ENCODE results near the gene SNRNP70.
"Not testable (repeated sequence)": the region's sequence is repeated elsewhere in the genome, so short reads cannot be mapped to it uniquely, and the experiment has no call there.

SNRNP70 gene

DNA sequence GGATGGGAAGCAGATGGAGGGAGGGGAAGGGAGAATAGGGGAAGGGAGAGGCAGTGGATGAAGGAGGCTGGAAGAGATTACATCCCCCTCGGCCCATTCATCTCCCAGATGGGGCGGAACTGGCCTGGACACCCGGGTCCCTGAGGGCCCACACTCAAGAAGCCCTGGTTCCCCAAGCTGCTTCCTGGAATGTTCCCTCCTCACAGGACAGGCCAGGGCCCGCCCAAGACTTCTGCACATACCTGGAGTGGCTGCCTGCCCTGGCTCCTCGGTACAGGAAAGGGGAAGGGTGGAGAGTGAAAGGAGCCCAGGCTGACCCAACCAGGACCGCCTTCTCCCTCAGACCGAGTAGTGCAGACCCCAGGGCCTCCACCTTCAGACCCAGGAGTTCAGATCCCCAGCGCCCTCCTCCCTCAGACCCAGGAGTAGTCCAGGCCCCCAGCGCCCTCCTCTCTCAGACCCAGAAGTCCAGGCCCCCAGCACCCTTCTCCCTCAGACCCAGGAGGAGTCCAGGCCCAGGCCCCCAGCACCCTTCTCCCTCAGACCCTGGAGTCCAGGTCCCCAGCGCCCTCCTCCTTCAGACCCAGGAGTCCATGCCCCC lies 21.1 kb upstream of the SNRNP70 start:
- H3K4me1 ChIP-seq (ENCODE audit: control insufficient read depth, insufficient read depth, low read length, poor library complexity, severe bottlenecking): no peaks in the 10 kb centered on the region
- DNase-seq: no peak
- peaks cover 18% of the 10 kb centered on the region for H3K27me3 ChIP-seq (replicated peaks; ENCODE audit: control insufficient read depth, insufficient read depth, low read length, poor library complexity, severe bottlenecking)
- H3K36me3 ChIP-seq (ENCODE audit: control insufficient read depth, insufficient read depth, low read length): no peaks in the 10 kb centered on the region
- no peak overlapping the region for H3K27ac ChIP-seq (ENCODE audit: insufficient read depth, low read length, poor library complexity, severe bottlenecking)
- H3K4me3 ChIP-seq (ENCODE audit: insufficient read depth, low read depth, low read length, poor library complexity, severe bottlenecking): no peak overlapping the region
- H3K9me3 ChIP-seq (ENCODE audit: control insufficient read depth, low read length): no peaks in the 10 kb centered on the region

DNA sequence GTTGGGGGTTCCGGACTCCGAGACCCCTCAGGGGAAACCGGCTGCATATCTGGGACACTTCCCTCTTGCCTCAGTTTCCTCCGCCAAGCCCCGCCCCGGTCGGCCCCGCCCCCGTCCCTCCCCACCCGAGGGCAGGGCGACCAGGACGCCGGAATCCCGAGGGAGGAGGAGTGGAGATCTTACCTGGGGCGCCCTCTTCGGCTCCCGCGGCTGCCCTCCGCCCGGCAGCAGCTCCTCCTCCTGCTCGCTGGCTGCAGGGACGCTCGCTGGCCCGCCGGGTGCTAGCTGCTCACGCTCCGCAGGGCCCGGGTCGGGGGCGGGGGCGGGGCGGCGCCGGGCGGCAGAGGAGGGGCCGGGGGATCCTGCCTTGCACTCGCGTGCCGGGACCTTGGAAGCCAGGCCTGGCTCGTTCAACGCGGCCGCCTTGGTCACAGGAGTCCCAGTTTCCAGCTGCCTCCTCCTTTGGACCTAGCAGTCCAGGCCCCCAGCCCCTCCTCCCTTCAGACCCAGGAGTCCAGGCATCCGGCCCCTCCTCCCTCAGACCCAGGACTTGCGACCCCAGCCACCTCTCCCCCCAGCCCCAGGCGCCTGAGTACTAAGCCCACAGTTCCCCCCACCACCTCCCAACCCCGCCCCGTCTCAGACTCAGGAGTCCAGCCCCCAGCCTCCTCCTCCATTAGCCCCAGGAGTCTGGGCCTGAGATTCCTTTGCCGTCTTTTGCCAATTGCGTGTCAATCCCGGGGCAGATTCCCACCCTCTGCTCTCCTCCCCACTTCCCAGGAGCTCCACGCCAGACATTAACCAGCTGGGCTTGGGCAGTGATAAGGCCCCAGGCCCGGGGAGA lies 20.3 kb upstream of the SNRNP70 start, which contains the start of gene NTF4:
Gene NTF4 (minus strand): TSS at position 51 of the 844 bp plus-strand sequence. CDS start 2,821 bp downstream, outside the sequence.
- Histone ChIP-seq H3K27me3 (replicated peaks; ENCODE audit: control insufficient read depth, insufficient read depth, low read length, poor library complexity, severe bottlenecking) (peaks cover 18% of the 10 kb centered on the region), H3K4me3 (ENCODE audit: insufficient read depth, low read depth, low read length, poor library complexity, severe bottlenecking) (no peak within 1 kb of the TSS)
- no peak for DNase-seq

DNA sequence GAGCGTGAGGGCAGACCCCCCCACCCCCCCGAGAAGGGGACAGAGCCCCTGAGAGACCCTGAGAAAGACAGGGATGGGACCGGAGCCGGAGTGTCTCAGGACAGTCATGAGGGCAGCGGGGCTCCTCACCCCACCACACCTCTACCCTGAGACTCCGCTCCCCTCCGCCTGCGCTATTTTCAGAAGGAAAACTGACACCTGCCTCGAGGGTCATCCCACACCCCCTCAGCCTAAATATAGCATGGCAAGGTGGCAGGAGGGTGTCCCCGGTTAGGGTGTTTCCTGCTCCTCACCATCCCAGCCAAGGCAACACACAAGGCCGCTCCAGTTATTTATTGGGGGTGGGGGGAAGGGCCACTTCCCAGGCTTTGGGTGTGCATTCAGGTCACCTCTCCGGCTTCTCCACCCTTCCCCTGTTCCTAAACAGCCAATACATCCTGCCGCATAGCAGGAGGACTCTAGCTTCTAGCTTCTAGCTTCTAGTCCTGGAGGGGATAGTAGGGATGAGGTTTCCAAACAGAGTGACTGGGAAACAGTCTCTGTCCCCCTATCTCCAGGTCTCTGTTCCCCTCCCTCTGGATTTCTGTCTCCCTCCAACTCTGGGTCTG lies 19.2 kb upstream of the SNRNP70 start:
- no peak overlapping the region for H3K4me3 ChIP-seq (ENCODE audit: insufficient read depth, low read depth, low read length, poor library complexity, severe bottlenecking)
- H3K27me3 ChIP-seq (replicated peaks; ENCODE audit: control insufficient read depth, insufficient read depth, low read length, poor library complexity, severe bottlenecking): peaks cover 18% of the 10 kb centered on the region
- H3K27ac ChIP-seq (ENCODE audit: insufficient read depth, low read length, poor library complexity, severe bottlenecking): no peak overlapping the region
- H3K36me3 ChIP-seq (ENCODE audit: control insufficient read depth, insufficient read depth, low read length): no peaks in the 10 kb centered on the region
- H3K9me3 ChIP-seq (ENCODE audit: control insufficient read depth, low read length): no peaks in the 10 kb centered on the region
- no peak for DNase-seq
- no peaks in the 10 kb centered on the region for H3K4me1 ChIP-seq (ENCODE audit: control insufficient read depth, insufficient read depth, low read length, poor library complexity, severe bottlenecking)

More for the DNA sequence above, 20.3 kb upstream of the SNRNP70 start, which contains the start of gene NTF4:
- Histone ChIP-seq H3K36me3 (ENCODE audit: control insufficient read depth, insufficient read depth, low read length) (no peaks in the 10 kb centered on the region), H3K9me3 (ENCODE audit: control insufficient read depth, low read length) (no peaks in the 10 kb centered on the region), H3K27ac (ENCODE audit: insufficient read depth, low read length, poor library complexity, severe bottlenecking) (no peak within 1 kb of the TSS), H3K4me1 (ENCODE audit: control insufficient read depth, insufficient read depth, low read length, poor library complexity, severe bottlenecking) (no peaks in the 10 kb centered on the region)

DNA sequence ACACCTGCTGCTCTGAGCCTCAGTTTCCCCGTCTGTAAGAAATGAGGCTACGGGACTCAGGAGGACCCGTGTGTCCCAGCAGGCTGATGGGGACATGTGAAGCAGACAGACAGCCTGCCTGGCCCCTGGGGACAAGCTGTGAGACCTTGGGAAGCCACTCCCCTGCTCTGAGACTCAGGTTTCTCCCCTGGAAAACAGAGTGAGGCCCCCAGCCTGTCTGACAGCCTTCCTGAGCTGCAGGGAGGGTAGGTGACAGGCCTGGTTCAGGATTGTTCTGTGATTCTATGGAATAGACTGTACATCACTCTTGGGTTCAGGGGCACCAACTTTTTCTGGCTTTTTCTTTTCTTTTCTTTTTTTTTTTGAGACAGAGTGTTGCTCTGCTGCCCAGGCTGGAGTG lies 17.7 kb upstream of the SNRNP70 start:
- Histone ChIP-seq H3K4me3 (ENCODE audit: insufficient read depth, low read depth, low read length, poor library complexity, severe bottlenecking) (no peak overlapping the region), H3K4me1 (ENCODE audit: control insufficient read depth, insufficient read depth, low read length, poor library complexity, severe bottlenecking) (no peaks in the 10 kb centered on the region), H3K27ac (ENCODE audit: insufficient read depth, low read length, poor library complexity, severe bottlenecking) (no peak overlapping the region), H3K36me3 (ENCODE audit: control insufficient read depth, insufficient read depth, low read length) (no peaks in the 10 kb centered on the region), H3K9me3 (ENCODE audit: control insufficient read depth, low read length) (no peaks in the 10 kb centered on the region), H3K27me3 (replicated peaks; ENCODE audit: control insufficient read depth, insufficient read depth, low read length, poor library complexity, severe bottlenecking) (peaks cover 22% of the 10 kb centered on the region)
- DNase-seq: no peak

DNA sequence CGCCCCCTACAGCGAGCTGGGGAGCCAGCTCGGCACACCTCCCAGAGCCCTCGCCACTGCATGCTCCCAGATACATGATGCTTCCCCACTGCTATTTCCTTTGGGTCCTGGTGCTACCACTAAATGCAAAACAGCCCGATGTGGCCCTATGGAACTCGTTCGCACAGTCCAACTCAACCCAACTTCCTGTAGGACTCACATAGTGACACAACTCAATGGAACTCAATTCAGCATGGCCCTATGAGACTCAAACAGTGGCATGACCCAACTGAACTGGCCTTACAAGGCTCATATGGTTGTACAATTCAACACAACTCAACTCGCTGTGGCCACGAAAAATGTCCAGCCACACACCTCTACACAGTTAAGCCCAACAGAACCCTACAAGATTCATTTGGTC lies 16.2 kb upstream of the SNRNP70 start:
- Histone ChIP-seq H3K27ac (ENCODE audit: insufficient read depth, low read length, poor library complexity, severe bottlenecking) (no peak overlapping the region), H3K4me1 (ENCODE audit: control insufficient read depth, insufficient read depth, low read length, poor library complexity, severe bottlenecking) (no peaks in the 10 kb centered on the region), H3K4me3 (ENCODE audit: insufficient read depth, low read depth, low read length, poor library complexity, severe bottlenecking) (no peak overlapping the region), H3K9me3 (ENCODE audit: control insufficient read depth, low read length) (no peaks in the 10 kb centered on the region), H3K27me3 (replicated peaks; ENCODE audit: control insufficient read depth, insufficient read depth, low read length, poor library complexity, severe bottlenecking) (peaks cover 30% of the 10 kb centered on the region), H3K36me3 (ENCODE audit: control insufficient read depth, insufficient read depth, low read length) (no peaks in the 10 kb centered on the region)
- DNase-seq: no peak

DNA sequence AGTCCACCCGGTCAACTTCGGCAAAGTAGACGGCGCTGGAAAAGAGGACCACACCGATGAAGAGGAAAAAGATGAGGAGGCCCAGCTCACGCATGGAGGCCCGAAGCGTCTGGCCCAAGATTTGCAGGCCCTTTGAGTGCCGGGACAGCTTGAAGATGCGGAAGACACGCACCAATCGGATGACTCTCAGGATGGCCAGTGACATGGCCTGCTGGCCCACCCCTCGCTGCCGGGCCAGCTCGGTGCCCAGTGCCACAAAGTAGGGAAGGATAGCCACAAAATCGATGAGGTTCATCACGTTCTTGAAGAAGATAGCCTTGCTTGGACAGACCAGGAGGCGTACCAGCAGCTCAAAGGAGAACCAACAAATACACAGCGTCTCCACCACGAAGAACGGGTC lies 14.8 kb upstream of the SNRNP70 start:
- Histone ChIP-seq H3K36me3 (ENCODE audit: control insufficient read depth, insufficient read depth, low read length) (no peaks in the 10 kb centered on the region), H3K4me1 (ENCODE audit: control insufficient read depth, insufficient read depth, low read length, poor library complexity, severe bottlenecking) (no peaks in the 10 kb centered on the region), H3K9me3 (ENCODE audit: control insufficient read depth, low read length) (no peaks in the 10 kb centered on the region), H3K4me3 (ENCODE audit: insufficient read depth, low read depth, low read length, poor library complexity, severe bottlenecking) (no peak overlapping the region), H3K27me3 (replicated peaks; ENCODE audit: control insufficient read depth, insufficient read depth, low read length, poor library complexity, severe bottlenecking) (peaks cover 18% of the 10 kb centered on the region), H3K27ac (ENCODE audit: insufficient read depth, low read length, poor library complexity, severe bottlenecking) (no peak overlapping the region)
- no peak for DNase-seq

DNA sequence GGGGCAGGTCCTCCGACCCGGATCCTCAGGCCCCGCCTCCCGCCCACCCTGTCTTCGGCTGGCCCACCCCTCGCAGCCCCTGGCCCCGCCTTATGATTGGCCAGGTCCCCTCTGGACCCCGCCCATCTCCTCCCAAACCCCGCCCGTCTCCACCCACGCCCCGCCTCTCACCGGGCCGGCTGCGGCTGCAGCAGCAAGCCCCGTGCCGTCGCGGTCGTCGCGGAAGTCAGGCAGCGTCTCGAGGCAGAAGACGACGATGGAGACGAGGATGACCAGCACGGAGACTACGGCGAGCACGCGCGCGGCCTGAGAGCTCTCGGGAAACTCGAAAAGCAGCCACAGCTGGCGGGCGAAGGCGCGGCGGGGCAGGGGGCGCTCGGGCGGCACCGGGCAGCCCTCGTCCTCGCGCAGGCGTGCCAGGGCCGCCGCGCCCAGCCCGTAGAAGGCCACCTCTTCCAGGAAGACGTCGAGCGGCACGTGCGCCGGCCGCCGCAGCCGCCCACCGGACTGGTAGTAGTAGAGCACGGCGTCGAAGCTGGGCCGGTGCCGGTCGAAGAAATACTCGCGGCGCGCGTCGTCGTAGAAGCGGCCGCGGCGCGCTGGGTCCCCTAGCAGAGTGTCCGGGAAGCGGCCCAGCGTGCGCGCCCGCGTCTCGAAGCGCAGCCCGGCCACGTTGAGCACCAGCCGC lies 13.2 kb upstream of the SNRNP70 start:
- H3K4me1 ChIP-seq (ENCODE audit: control insufficient read depth, insufficient read depth, low read length, poor library complexity, severe bottlenecking): no peaks in the 10 kb centered on the region
- no peaks in the 10 kb centered on the region for H3K9me3 ChIP-seq (ENCODE audit: control insufficient read depth, low read length)
- peaks cover 18% of the 10 kb centered on the region for H3K27me3 ChIP-seq (replicated peaks; ENCODE audit: control insufficient read depth, insufficient read depth, low read length, poor library complexity, severe bottlenecking)
- DNase-seq: no peak
- H3K4me3 ChIP-seq (ENCODE audit: insufficient read depth, low read depth, low read length, poor library complexity, severe bottlenecking): no peak overlapping the region
- H3K27ac ChIP-seq (ENCODE audit: insufficient read depth, low read length, poor library complexity, severe bottlenecking): no peak overlapping the region
- H3K36me3 ChIP-seq (ENCODE audit: control insufficient read depth, insufficient read depth, low read length): no peaks in the 10 kb centered on the region

DNA sequence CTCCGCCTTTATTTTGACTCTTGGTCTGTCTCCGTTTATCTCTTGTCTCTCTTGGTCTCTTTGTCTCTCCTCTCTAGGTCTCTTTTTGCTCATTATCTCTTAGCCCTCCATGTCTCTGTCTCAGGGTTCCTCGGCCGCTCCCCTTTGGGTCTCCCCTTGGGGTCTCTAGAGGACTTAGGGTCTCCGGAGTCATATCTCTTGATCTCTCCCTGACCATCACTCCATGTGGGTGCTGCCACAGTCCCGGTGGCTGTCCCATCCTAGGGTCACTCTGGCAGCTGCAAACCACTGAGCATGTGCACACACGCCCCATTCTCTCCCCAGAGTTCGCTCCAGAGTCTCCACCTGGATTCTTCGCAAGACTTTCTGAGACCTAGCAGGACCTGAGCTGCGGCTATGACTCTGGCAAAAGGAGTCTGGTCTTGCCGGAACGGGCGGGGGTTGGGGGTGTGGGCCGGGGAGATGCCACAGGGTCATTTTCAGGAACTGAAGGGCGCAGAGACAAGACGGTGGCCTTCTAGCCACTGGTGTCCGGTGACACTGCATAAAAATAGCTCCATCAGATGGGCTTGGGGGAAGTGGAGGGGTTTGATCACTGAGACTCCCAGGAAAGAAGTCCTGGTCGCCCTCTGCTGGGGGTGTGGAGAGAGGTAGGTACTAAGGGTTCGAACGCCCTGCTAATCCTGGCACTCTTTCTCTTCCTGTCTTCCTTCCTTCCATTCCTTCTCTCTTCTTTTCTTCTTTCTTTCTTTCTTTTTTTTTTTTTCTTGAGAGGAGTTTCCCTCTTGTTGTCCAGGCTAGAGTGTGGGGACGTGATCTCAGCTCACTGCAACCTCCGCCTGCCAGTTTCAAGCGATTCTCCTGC lies 11.5 kb upstream of the SNRNP70 start:
- H3K27me3 ChIP-seq (replicated peaks; ENCODE audit: control insufficient read depth, insufficient read depth, low read length, poor library complexity, severe bottlenecking): peaks cover 18% of the 10 kb centered on the region
- DNase-seq: no peak

DNA sequence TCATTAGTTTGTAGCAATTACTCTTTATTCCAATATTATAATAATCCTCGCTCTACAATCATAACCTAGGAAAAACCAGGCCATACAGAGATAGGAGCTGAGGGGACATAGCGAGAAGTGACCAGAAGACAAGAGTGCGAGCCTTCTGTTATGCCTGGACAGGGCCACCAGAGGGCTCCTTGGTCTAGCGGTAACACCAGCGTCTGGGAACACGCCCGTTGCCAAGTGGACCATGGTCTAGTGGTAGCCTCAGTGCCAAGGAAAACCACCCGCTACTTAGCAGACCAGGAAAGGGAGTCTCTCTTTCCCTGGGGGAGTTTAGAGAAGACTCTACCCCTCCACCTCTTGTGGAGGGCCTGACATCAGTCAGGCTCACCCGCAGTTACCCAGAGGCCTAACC lies 10.4 kb upstream of the SNRNP70 start:
- H3K4me1 ChIP-seq (ENCODE audit: control insufficient read depth, insufficient read depth, low read length, poor library complexity, severe bottlenecking); H3K9me3 ChIP-seq (ENCODE audit: control insufficient read depth, low read length); H3K36me3 ChIP-seq (ENCODE audit: control insufficient read depth, insufficient read depth, low read length); H3K27ac ChIP-seq (ENCODE audit: insufficient read depth, low read length, poor library complexity, severe bottlenecking); DNase-seq; H3K4me3 ChIP-seq (ENCODE audit: insufficient read depth, low read depth, low read length, poor library complexity, severe bottlenecking): not testable (repeated sequence)
- peaks cover 18% of the 10 kb centered on the region for H3K27me3 ChIP-seq (replicated peaks; ENCODE audit: control insufficient read depth, insufficient read depth, low read length, poor library complexity, severe bottlenecking)

More for the DNA sequence above, 11.5 kb upstream of the SNRNP70 start:
- Histone ChIP-seq H3K27ac (ENCODE audit: insufficient read depth, low read length, poor library complexity, severe bottlenecking) (no peak overlapping the region), H3K36me3 (ENCODE audit: control insufficient read depth, insufficient read depth, low read length) (no peaks in the 10 kb centered on the region), H3K9me3 (ENCODE audit: control insufficient read depth, low read length) (no peaks in the 10 kb centered on the region), H3K4me1 (ENCODE audit: control insufficient read depth, insufficient read depth, low read length, poor library complexity, severe bottlenecking) (no peaks in the 10 kb centered on the region), H3K4me3 (ENCODE audit: insufficient read depth, low read depth, low read length, poor library complexity, severe bottlenecking) (no peak overlapping the region)
